SK-N-MC (cell line): ENCODE measurements around the gene RBM42.

Experiments
- EZH2 ChIP-seq: fragments of 200-600 bp; sonication (generic); IDR thresholded peaks from one replicate; pipeline ENCODE4 v1.6.1; 2017; ENCODE audit warnings: antibody characterized with exemption
- FOXP2 ChIP-seq: optimal IDR thresholded peaks from 2 replicates; pipeline ENCODE3; 2011; ENCODE audit warnings: mild to moderate bottlenecking, moderate library complexity; ENCODE audit not compliant: insufficient read depth; ENCODE audit errors: extremely low read length, control extremely low read depth
- POLR2AphosphoS5 ChIP-seq: IDR thresholded peaks from 2 replicates; pipeline ENCODE4 v1.6.1; 2012; ENCODE audit warnings: mild to moderate bottlenecking, low read depth, low read length, borderline replicate concordance

- no peak for TF ChIP-seq POLR2AphosphoS5
- no peak for TF ChIP-seq EZH2
- TF ChIP-seq FOXP2: no peak
Observed at GRCh38 chr19:35619290-35619923, 9.4 kb upstream of the RBM42 start.
